CD4-positive, alpha-beta T cell (primary cell): ENCODE data around the gene RERE. TPM values are rescaled to one million over a fixed set of nuclear protein-coding genes. Genes with fewer than 3 reads are reported as not detected.

Experiments used
- ATAC-seq: fragments of 200-7000 bp; cut with Tn5 transposase; one replicate; pipeline ENCODE4 v1.10.0; 2022; ENCODE audit warnings: mild to moderate bottlenecking; ENCODE audit not compliant: poor library complexity
- CTCF ChIA-PET: fragments of 350-600 bp; sonication (Branson Sonifier 250); formaldehyde crosslinking; loops from one replicate; lab custom pipeline; 2021; ENCODE audit warnings: antibody characterized with exemption, inconsistent platforms; lab: Charles Lee
- POLR2A ChIA-PET: fragments of 350-600 bp; sonication (Branson Sonifier 250); formaldehyde crosslinking; loops from one replicate; lab custom pipeline; 2021; ENCODE audit warnings: antibody characterized with exemption, inconsistent platforms; lab: Charles Lee
- DNase-seq, 14 experiments: peaks; one replicate each; pipeline ENCODE4 v3.0.0-alpha.2; 2013 to 2020; ENCODE audit warnings: mixed read lengths in 2 of 14
- H3K27ac ChIP-seq, 2 donors: one replicate each; pipeline versions ENCODE4 v1.5.1 to v1.7.0; 2013; ENCODE audit warnings: low read length in 2 of 2, low read depth in 1 of 2, mild to moderate bottlenecking in 1 of 2
- H3K27me3 ChIP-seq, 2 experiments: 1 replicate in 1 of 2; 2 replicates in 1 of 2; pipeline versions ENCODE4 v1.6.1 to v1.7.0; 2013; ENCODE audit warnings: low read length in 2 of 2, control low read depth in 1 of 2, mild to moderate bottlenecking in 1 of 2, moderate library complexity in 1 of 2; ENCODE audit not compliant: insufficient read depth in 2 of 2, control insufficient read depth in 1 of 2
- H3K36me3 ChIP-seq: one replicate; pipeline ENCODE4 v1.6.1; 2013; ENCODE audit warnings: low read length, control low read depth; ENCODE audit not compliant: insufficient read depth
- H3K4me1 ChIP-seq: one replicate; pipeline ENCODE4 v1.6.1; 2013; ENCODE audit warnings: low read length, control low read depth; ENCODE audit not compliant: insufficient read depth
- H3K4me3 ChIP-seq: one replicate; pipeline ENCODE4 v1.5.1; 2013; ENCODE audit warnings: mild to moderate bottlenecking, low read length, moderate library complexity
- H3K9me3 ChIP-seq, 2 experiments: 1 replicate in 1 of 2; 2 replicates in 1 of 2; pipeline versions ENCODE4 v1.6.1 to v1.7.0; 2013; ENCODE audit warnings: low read length in 2 of 2, mild to moderate bottlenecking in 2 of 2, control low read depth in 1 of 2, moderate library complexity in 1 of 2; ENCODE audit not compliant: control insufficient read depth in 1 of 2, insufficient read depth in 1 of 2
- H3K27ac Mint-ChIP-seq: one replicate; pipeline ENCODE4 v1.8.0; 2020; ENCODE audit warnings: mixed read lengths
- H3K27me3 Mint-ChIP-seq: one replicate; pipeline ENCODE4 v1.8.0; 2021; ENCODE audit warnings: mixed read lengths
- H3K36me3 Mint-ChIP-seq: one replicate; pipeline ENCODE4 v1.8.0; 2021; ENCODE audit warnings: low read depth, mixed read lengths
- H3K4me1 Mint-ChIP-seq: one replicate; pipeline ENCODE4 v1.8.0; 2021; ENCODE audit warnings: low read depth, mixed read lengths
- H3K4me3 Mint-ChIP-seq: one replicate; pipeline ENCODE4 v1.8.0; 2020; ENCODE audit warnings: mild to moderate bottlenecking, mixed read lengths
- H3K9me3 Mint-ChIP-seq: one replicate; pipeline ENCODE4 v1.8.0; 2020; ENCODE audit warnings: mixed read lengths
- intact Hi-C, 2 experiments: fragments of 100-400 bp; cut with DNase I in 1 of 2; cut with micrococcal nuclease in 1 of 2; formaldehyde crosslinking; loops; one replicate each; pipeline versions ENCODE4 v1.15.1 to v1.9.0; 2023 to 2025; cut with DNase I, micrococcal nuclease
- total RNA-seq, 174 experiments: library from RNA in 2 of 174; stranded (reverse) in 2 of 174; gene quantifications; one replicate each; pipeline ENCODE4 v1.2.3 and lab custom pipeline; 2021 to 2026
- TF ChIP-seq, protein P1 (sequence below): fragments of 200-600 bp; IDR thresholded peaks from one replicate; pipeline ENCODE4 v1.8.0; 2022; ENCODE audit warnings: antibody characterized with exemption, mild to moderate bottlenecking

RERE gene
- total RNA-seq, 2 experiments from 2014 or later = 78.4 to 84.0 TPM

DNA sequence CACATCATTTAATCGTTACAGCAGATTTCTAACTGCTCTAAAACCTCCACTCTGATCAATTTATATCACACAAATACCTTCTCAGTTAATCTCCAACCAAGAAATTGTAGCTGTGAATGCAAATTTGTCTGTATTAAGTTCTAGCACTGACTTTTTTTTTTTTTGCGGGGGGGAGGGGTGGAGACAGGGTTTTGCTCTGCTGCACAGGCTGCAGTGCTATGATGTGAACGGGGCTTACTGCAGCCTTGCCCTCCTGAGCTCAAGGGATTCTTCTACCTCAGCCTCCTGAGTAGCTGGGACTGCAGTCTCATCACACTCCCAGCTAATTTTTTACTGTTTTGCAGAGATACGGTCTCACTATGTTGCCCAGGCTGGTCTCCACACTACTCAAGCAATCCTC lies 163.6 kb downstream of the RERE start:
- no peak overlapping the region for H3K27ac Mint-ChIP-seq

GRCh38 chr1:8652467-8653046 lies 164.9 kb downstream of the RERE start:
- Histone ChIP-seq H3K27ac (no peak overlapping the region), H3K4me1 (peaks cover 12% of the 10 kb centered on the region), H3K27me3 (no peaks in the 10 kb centered on the region), H3K9me3 (no peaks in the 10 kb centered on the region), H3K4me3 (no peak overlapping the region), H3K36me3 (peaks cover 3% of the 10 kb centered on the region)
- Mint-ChIP-seq H3K4me3 (no peak overlapping the region), H3K4me1 (peaks cover 17% of the 10 kb centered on the region), H3K9me3 (no peaks in the 10 kb centered on the region), H3K27ac (peak overlapping the region; percentile 73), H3K36me3 (peaks cover 20% of the 10 kb centered on the region), H3K27me3 (no peaks in the 10 kb centered on the region)
- ATAC-seq (no peak), DNase-seq (no peak)
- TF ChIP-seq, protein P1, sequence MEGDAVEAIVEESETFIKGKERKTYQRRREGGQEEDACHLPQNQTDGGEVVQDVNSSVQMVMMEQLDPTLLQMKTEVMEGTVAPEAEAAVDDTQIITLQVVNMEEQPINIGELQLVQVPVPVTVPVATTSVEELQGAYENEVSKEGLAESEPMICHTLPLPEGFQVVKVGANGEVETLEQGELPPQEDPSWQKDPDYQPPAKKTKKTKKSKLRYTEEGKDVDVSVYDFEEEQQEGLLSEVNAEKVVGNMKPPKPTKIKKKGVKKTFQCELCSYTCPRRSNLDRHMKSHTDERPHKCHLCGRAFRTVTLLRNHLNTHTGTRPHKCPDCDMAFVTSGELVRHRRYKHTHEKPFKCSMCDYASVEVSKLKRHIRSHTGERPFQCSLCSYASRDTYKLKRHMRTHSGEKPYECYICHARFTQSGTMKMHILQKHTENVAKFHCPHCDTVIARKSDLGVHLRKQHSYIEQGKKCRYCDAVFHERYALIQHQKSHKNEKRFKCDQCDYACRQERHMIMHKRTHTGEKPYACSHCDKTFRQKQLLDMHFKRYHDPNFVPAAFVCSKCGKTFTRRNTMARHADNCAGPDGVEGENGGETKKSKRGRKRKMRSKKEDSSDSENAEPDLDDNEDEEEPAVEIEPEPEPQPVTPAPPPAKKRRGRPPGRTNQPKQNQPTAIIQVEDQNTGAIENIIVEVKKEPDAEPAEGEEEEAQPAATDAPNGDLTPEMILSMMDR = no peak
- ChIA-PET CTCF (no interaction called here), POLR2A (interaction anchor here (1.1 kb wide), 1 partner anchor 82 kb away, joined by 3 read pairs; no protein-coding TSS in a partner anchor)
- intact Hi-C loops = no loop called here

More for the DNA sequence above, 163.6 kb downstream of the RERE start:
- no peak for ATAC-seq
- no peaks in the 10 kb centered on the region for H3K9me3 Mint-ChIP-seq
- Histone ChIP-seq H3K27ac (no peak overlapping the region), H3K4me1 (peaks cover 12% of the 10 kb centered on the region), H3K4me3 (no peak overlapping the region), H3K27me3 (no peaks in the 10 kb centered on the region), H3K9me3 (no peaks in the 10 kb centered on the region), H3K36me3 (peaks cover 3% of the 10 kb centered on the region)
- ChIA-PET POLR2A (interaction anchor here (0.6 kb wide), 1 partner anchor 41 kb away, joined by 3 read pairs; no protein-coding TSS in a partner anchor), CTCF (no interaction called here)
- H3K4me3 Mint-ChIP-seq = no peak overlapping the region
- H3K36me3 Mint-ChIP-seq = peaks cover 20% of the 10 kb centered on the region
- TF ChIP-seq, protein P1 = no peak
- H3K4me1 Mint-ChIP-seq = peaks cover 17% of the 10 kb centered on the region
- no peak for DNase-seq
- H3K27me3 Mint-ChIP-seq = no peaks in the 10 kb centered on the region
- intact Hi-C loops = no loop called here

- H3K9me3 Mint-ChIP-seq = no peaks in the 10 kb centered on the region
- H3K27ac ChIP-seq = no peak overlapping the region
- ATAC-seq (no peak), DNase-seq (no peak)
- no peaks in the 10 kb centered on the region for H3K27me3 ChIP-seq
- ChIA-PET POLR2A (interaction anchor here (0.6 to 1.1 kb wide), 2 partner anchors 31 to 81 kb away, joined by 3 read pairs; no protein-coding TSS in a partner anchor), CTCF (interaction anchor here (1.4 kb wide), 1 partner anchor 8 kb away, joined by 3 read pairs; no protein-coding TSS in a partner anchor)
- no peaks in the 10 kb centered on the region for H3K27me3 Mint-ChIP-seq
- no peaks in the 10 kb centered on the region for H3K9me3 ChIP-seq
- intact Hi-C loops = no loop called here
- H3K4me3 ChIP-seq = no peak overlapping the region
- peaks cover 3% of the 10 kb centered on the region for H3K36me3 ChIP-seq
- H3K27ac Mint-ChIP-seq = peak overlapping the region; percentile 73
- TF ChIP-seq, protein P1 = no peak
- H3K36me3 Mint-ChIP-seq = peaks cover 20% of the 10 kb centered on the region
- H3K4me1 Mint-ChIP-seq = peaks cover 17% of the 10 kb centered on the region
- H3K4me3 Mint-ChIP-seq = no peak overlapping the region
- peaks cover 12% of the 10 kb centered on the region for H3K4me1 ChIP-seq
Measured at GRCh38 chr1:8651962-8652361, 165.5 kb downstream of the RERE start.
